Neural cell (in vitro differentiated cells): ENCODE results near the gene TMEM131. TPM values are rescaled to one million over a fixed set of nuclear protein-coding genes. Genes with fewer than 3 reads are reported as not detected.

ENCODE experiments used
- H2AFZ ChIP-seq: fragments of 200-600, 300-800 bp; sonication (generic), shearing (Covaris generic); 2 replicates; pipeline ENCODE4 v1.6.0; 2014; ENCODE audit warnings: low read depth, mild to moderate bottlenecking, antibody characterized with exemption, low read length, moderate library complexity
- H3F3A ChIP-seq: fragments of 200-600 bp; shearing (Covaris generic); 2 replicates; pipeline ENCODE4 v1.6.1; 2016; ENCODE audit warnings: mild to moderate bottlenecking, moderate library complexity, mixed read lengths, antibody characterized with exemption, low read length; ENCODE audit not compliant: insufficient read depth, poor library complexity, severe bottlenecking
- H3K27ac ChIP-seq: fragments of 200-600, 300-800 bp; sonication (generic), shearing (Covaris generic); 2 replicates; pipeline ENCODE4 v1.5.1; 2014; ENCODE audit warnings: mild to moderate bottlenecking, low read length, moderate library complexity
- H3K27me3 ChIP-seq: fragments of 300-800, 200-600 bp; sonication (generic), shearing (Covaris generic); 2 replicates; pipeline ENCODE4 v1.6.0; 2014; ENCODE audit warnings: mild to moderate bottlenecking, low read depth, low read length, moderate library complexity; ENCODE audit not compliant: insufficient read depth
- H3K36me3 ChIP-seq: fragments of 300-800, 200-600 bp; sonication (generic), shearing (Covaris generic); 2 replicates; pipeline ENCODE4 v1.5.1; 2014; ENCODE audit warnings: mild to moderate bottlenecking, antibody characterized with exemption, low read length, moderate library complexity; ENCODE audit not compliant: insufficient read depth
- H3K4me2 ChIP-seq: fragments of 300-800, 200-600 bp; sonication (generic), shearing (Covaris generic); 2 replicates; pipeline ENCODE4 v1.6.0; 2014; ENCODE audit warnings: mild to moderate bottlenecking, low read length
- H3K4me3 ChIP-seq: fragments of 300-800, 200-600 bp; sonication (generic), shearing (Covaris generic); 2 replicates; pipeline ENCODE4 v1.5.1; 2014; ENCODE audit warnings: mild to moderate bottlenecking, low read length, moderate library complexity
- H3K79me2 ChIP-seq: fragments of 200-600 bp; shearing (Covaris generic); replicated peaks from 2 replicates; pipeline ENCODE4 v1.6.0; 2014; ENCODE audit warnings: mild to moderate bottlenecking, low read length, moderate library complexity; ENCODE audit not compliant: insufficient read depth
- H3K9ac ChIP-seq: fragments of 300-800, 200-600 bp; sonication (generic), shearing (Covaris generic); 2 replicates; pipeline ENCODE4 v1.6.1; 2016; ENCODE audit warnings: mild to moderate bottlenecking, low read length, mixed read lengths
- H3K9me2 ChIP-seq: fragments of 200-600 bp; shearing (Covaris generic); 2 replicates; pipeline ENCODE4 v1.6.1; 2016; ENCODE audit warnings: mild to moderate bottlenecking, low read length, mixed read lengths; ENCODE audit not compliant: insufficient read depth
- H3K9me3 ChIP-seq: fragments of 200-600, 300-800 bp; sonication (generic), shearing (Covaris generic); 2 replicates; pipeline ENCODE4 v1.6.1; 2016; ENCODE audit warnings: mild to moderate bottlenecking, mixed run types, low read length, moderate library complexity, mixed read lengths
- H4K20me1 ChIP-seq: fragments of 200-600 bp; shearing (Covaris generic); 2 replicates; pipeline ENCODE4 v1.6.1; 2016; ENCODE audit warnings: mild to moderate bottlenecking, mixed run types; ENCODE audit not compliant: insufficient read depth
- CTCF ChIP-seq: fragments of 450-650 bp; IDR thresholded peaks from 2 replicates; pipeline ENCODE4 v1.5.1; 2014; ENCODE audit warnings: antibody characterized with exemption, mild to moderate bottlenecking, moderate library complexity; ENCODE audit not compliant: poor library complexity, severe bottlenecking
- EP300 ChIP-seq: fragments of 450-650 bp; conservative IDR thresholded peaks from 2 replicates; pipeline ENCODE4 v1.6.1; 2014; ENCODE audit warnings: antibody characterized with exemption, mild to moderate bottlenecking, moderate library complexity; ENCODE audit not compliant: poor library complexity, severe bottlenecking
- EZH2 ChIP-seq: fragments of 200-600, 300-800 bp; shearing (Covaris generic), sonication (generic); IDR thresholded peaks from 2 replicates; pipeline ENCODE4 v1.6.1; 2014; ENCODE audit warnings: antibody characterized with exemption, low read length, borderline replicate concordance, mild to moderate bottlenecking; ENCODE audit not compliant: insufficient read depth, poor library complexity, severe bottlenecking
- MXI1 ChIP-seq: fragments of 450-650 bp; conservative IDR thresholded peaks from 2 replicates; pipeline ENCODE4 v1.6.1; 2014; ENCODE audit warnings: antibody characterized with exemption, mild to moderate bottlenecking; ENCODE audit not compliant: poor library complexity, severe bottlenecking
- POLR2AphosphoS5 ChIP-seq: IDR thresholded peaks from 2 replicates; pipeline ENCODE4 v1.6.1; 2012
- RAD21 ChIP-seq: fragments of 450-650 bp; conservative IDR thresholded peaks from 2 replicates; pipeline ENCODE4 v1.6.1; 2014; ENCODE audit warnings: antibody characterized with exemption, mild to moderate bottlenecking, moderate library complexity
- REST ChIP-seq: IDR thresholded peaks from 2 replicates; pipeline ENCODE4 v1.6.1; 2012; ENCODE audit warnings: borderline replicate concordance
- SMC3 ChIP-seq: fragments of 450-650 bp; conservative IDR thresholded peaks from 2 replicates; pipeline ENCODE4 v1.6.1; 2014; ENCODE audit warnings: antibody characterized with exemption, mild to moderate bottlenecking, moderate library complexity; ENCODE audit not compliant: poor library complexity
- TAF1 ChIP-seq: IDR thresholded peaks from 2 replicates; pipeline ENCODE4 v1.6.1; 2012; ENCODE audit warnings: low read depth
- polyA plus RNA-seq: library from polyadenylated mRNA; depleted of rRNA; stranded (reverse); fragments of >200 nt; gene quantifications from 2 replicates; pipeline ENCODE4 v1.2.3, GENCODE V29; 2014

The TMEM131 gene
- polyA plus RNA-seq, 1 donor from 2014 or later, result 9.6 TPM

- no peaks in the 10 kb centered on the region for H3K79me2 ChIP-seq
- no peak overlapping the region for H2AFZ ChIP-seq
- H3K4me3 ChIP-seq, result no peak overlapping the region
- H3K27ac ChIP-seq, result no peak overlapping the region
- no peak overlapping the region for H3K9ac ChIP-seq
- no peaks in the 10 kb centered on the region for H3K9me2 ChIP-seq
- peaks cover 9% of the 10 kb centered on the region for H3K36me3 ChIP-seq
- TF ChIP-seq MXI1, result no peak
- no peak for TF ChIP-seq EP300
- TF ChIP-seq SMC3, result no peak
- no peak for TF ChIP-seq EZH2
- no peak for TF ChIP-seq CTCF
- TF ChIP-seq RAD21, result no peak
- no peak for TF ChIP-seq REST
- no peaks in the 10 kb centered on the region for H3K27me3 ChIP-seq
- no peaks in the 10 kb centered on the region for H4K20me1 ChIP-seq
- no peaks in the 10 kb centered on the region for H3K9me3 ChIP-seq
- no peaks in the 10 kb centered on the region for H3F3A ChIP-seq
- no peak overlapping the region for H3K4me2 ChIP-seq
Observed at GRCh38 chr2:97774425-97774824, 221.3 kb downstream of the TMEM131 start.

DNA sequence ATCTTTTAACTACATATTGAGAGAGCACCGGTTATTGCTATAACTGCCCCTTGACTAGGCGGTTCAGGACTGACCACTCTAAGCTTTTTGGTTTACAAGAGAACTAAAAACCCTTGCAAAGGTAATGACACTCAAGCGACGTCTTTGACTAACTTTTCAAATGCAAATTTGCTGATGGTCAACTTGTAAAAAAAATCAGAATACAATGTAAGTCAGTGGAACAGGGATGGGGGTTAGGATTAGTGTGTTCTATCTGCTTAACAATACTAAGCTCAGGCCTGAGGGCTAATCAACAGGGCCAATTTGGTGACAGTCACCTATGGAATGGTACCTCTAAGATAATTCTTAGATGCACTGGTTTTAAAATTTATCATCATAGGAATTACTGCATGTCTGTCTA is 225.3 kb downstream of the TMEM131 start:
- no peaks in the 10 kb centered on the region for H3K79me2 ChIP-seq
- no peak overlapping the region for H3K9ac ChIP-seq
- no peaks in the 10 kb centered on the region for H3K9me3 ChIP-seq
- no peak overlapping the region for H3K4me2 ChIP-seq
- no peaks in the 10 kb centered on the region for H3K27me3 ChIP-seq
- H3F3A ChIP-seq, result no peaks in the 10 kb centered on the region
- no peaks in the 10 kb centered on the region for H3K9me2 ChIP-seq
- H4K20me1 ChIP-seq, result no peaks in the 10 kb centered on the region
- H3K4me3 ChIP-seq, result no peak overlapping the region
- TF ChIP-seq REST (no peak), POLR2AphosphoS5 (no peak), TAF1 (no peak), MXI1 (no peak), EZH2 (no peak), CTCF (no peak), EP300 (no peak), RAD21 (no peak), SMC3 (no peak)
- H3K36me3 ChIP-seq, result peaks cover 8% of the 10 kb centered on the region
- no peak overlapping the region for H3K27ac ChIP-seq
- H2AFZ ChIP-seq, result no peak overlapping the region
